Chondrocyte (in vitro differentiated cells): ENCODE data around the gene PTPRN2. TPM values are rescaled to one million over a fixed set of nuclear protein-coding genes. Genes with fewer than 3 reads are reported as not detected.
A peak's percentile ranks its signal among the peaks of the same experiment; 100 is the strongest.
"Not testable (repeated sequence)": the region's sequence is repeated elsewhere in the genome, so short reads cannot be mapped to it uniquely, and the experiment has no call there.

Experiments used
- DNase-seq: peaks from one replicate; pipeline ENCODE4 v3.0.0; 2021; ENCODE audit warnings: mixed read lengths, low spot score
- H3K27ac Mint-ChIP-seq: one replicate; pipeline ENCODE4 v1.8.0; 2021; ENCODE audit warnings: mild to moderate bottlenecking, moderate library complexity, mixed read lengths; ENCODE audit not compliant: unreplicated experiment
- H3K27me3 Mint-ChIP-seq: 2 replicates; pipeline ENCODE4 v1.8.0; 2021; ENCODE audit warnings: low read depth, mixed read lengths
- H3K36me3 Mint-ChIP-seq: 2 replicates; pipeline ENCODE4 v1.8.0; 2021; ENCODE audit warnings: low read depth, mixed read lengths
- H3K4me1 Mint-ChIP-seq: 2 replicates; pipeline ENCODE4 v1.8.0; 2021; ENCODE audit warnings: low read depth, mild to moderate bottlenecking, mixed read lengths
- H3K4me3 Mint-ChIP-seq: one replicate; pipeline ENCODE4 v1.8.0; 2021; ENCODE audit warnings: mild to moderate bottlenecking, moderate library complexity, mixed read lengths; ENCODE audit not compliant: unreplicated experiment
- H3K9me3 Mint-ChIP-seq: 2 replicates; pipeline ENCODE4 v1.8.0; 2021; ENCODE audit warnings: low read depth, mixed read lengths
- total RNA-seq: library from RNA; stranded (reverse); gene quantifications from 3 replicates; pipeline ENCODE4 v1.2.1, GENCODE V29; 2021
- TF ChIP-seq, protein P1 (sequence below): fragments of 200-600 bp; sonication (generic); IDR thresholded peaks from 2 replicates; pipeline ENCODE4 v1.5.0; 2021; ENCODE audit warnings: antibody characterized with exemption, mild to moderate bottlenecking, moderate library complexity

PTPRN2 gene
- total RNA-seq, 1 donor from 2014 or later = 0.30 TPM

DNA sequence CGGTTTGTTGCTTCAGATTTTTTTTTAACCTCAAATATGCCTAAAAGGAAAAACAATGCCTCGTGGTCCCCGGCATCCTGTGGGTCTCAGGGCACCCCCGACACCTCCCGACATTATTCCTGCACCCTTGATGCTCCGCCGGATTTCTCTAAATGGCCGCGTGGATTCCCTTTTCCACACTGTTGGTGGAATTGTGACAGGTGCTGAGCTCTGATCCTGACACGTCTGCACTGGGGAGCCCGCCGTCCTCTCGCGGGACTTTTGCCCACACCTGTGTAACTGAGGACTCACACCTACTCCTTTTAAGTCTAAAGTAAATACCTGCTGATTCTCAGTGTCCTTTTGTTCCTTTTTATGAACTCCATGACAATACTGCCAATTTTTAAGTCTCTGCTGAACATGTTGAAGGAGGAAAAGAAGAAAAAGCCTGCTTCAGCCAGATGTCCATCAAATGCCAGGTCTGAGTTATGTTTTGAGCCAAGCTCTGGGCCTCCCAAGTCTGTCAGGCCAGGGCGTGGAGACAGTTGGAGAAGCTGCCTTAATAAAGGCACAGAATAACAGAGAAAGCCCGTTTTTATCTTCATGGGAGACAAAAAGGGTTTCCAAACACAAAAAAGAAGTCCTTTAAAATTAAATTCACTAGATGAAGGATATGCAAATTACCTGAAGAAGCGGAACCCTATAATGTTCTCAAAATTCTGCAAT, 682.6 kb downstream of the PTPRN2 start:
- Mint-ChIP-seq H3K36me3 (peaks cover 1% of the 10 kb centered on the region), H3K4me1 (no peaks in the 10 kb centered on the region), H3K27ac (no peak overlapping the region), H3K4me3 (no peak overlapping the region), H3K27me3 (no peaks in the 10 kb centered on the region), H3K9me3 (no peaks in the 10 kb centered on the region)
- TF ChIP-seq, protein P1, sequence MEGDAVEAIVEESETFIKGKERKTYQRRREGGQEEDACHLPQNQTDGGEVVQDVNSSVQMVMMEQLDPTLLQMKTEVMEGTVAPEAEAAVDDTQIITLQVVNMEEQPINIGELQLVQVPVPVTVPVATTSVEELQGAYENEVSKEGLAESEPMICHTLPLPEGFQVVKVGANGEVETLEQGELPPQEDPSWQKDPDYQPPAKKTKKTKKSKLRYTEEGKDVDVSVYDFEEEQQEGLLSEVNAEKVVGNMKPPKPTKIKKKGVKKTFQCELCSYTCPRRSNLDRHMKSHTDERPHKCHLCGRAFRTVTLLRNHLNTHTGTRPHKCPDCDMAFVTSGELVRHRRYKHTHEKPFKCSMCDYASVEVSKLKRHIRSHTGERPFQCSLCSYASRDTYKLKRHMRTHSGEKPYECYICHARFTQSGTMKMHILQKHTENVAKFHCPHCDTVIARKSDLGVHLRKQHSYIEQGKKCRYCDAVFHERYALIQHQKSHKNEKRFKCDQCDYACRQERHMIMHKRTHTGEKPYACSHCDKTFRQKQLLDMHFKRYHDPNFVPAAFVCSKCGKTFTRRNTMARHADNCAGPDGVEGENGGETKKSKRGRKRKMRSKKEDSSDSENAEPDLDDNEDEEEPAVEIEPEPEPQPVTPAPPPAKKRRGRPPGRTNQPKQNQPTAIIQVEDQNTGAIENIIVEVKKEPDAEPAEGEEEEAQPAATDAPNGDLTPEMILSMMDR = no peak
- DNase-seq = no peak

DNA sequence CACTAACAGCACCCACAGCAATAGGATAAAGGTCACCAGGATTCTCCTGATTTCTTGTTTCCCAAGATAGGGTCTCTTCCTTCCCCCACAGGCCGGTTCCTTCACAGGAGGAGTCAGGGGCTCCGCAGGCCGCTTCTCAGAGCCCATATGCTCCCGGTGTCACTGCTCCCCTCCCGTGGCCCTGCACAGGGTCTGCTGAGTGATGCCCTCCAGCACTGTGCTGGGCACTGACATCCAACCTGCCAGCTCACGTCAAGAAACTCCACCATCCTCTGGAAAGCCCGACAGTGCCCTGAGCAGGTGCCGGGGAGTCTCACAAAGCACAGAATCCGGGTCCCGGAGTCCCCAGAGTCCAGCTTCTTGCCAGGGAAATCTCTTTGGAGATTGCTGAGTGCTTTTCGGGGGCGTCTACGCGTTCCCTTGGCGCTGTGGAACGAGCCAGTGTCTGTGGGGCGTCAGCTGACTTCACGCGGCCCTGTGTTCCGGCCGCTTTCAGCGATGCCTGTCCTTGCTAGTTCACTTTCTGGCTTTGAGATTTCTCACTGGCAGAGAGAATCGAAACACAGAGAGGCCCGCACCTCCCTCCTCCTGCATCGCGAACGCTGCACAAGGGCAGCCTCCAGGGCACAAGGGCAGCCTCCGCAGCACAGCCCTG, 683.3 kb downstream of the PTPRN2 start:
- TF ChIP-seq, protein P1 = no peak
- no peak overlapping the region for H3K4me3 Mint-ChIP-seq
- peaks cover 5% of the 10 kb centered on the region for H3K9me3 Mint-ChIP-seq
- H3K27ac Mint-ChIP-seq = no peak overlapping the region
- DNase-seq = peak; percentile 73
- H3K4me1 Mint-ChIP-seq = no peaks in the 10 kb centered on the region
- H3K27me3 Mint-ChIP-seq = no peaks in the 10 kb centered on the region
- H3K36me3 Mint-ChIP-seq = no peaks in the 10 kb centered on the region

DNA sequence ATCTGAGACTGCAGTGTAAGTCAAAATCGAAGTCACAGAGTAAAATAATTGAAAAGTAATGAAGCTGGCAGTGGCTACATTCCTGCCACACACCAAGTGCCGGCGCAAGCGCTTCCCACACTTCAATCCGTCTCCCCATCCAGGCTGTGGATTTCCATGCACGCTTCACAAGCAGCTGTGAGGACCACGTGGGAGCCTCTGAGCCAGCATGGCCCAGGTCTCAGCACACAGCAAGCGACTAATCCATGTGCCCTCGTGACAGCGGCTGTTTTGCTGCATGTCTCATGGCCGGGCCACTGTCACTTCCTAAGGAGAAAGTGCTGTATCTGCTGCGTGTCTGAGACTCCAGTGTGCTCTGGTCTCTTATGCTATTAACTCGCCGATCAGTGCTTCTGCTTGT, 683.9 kb downstream of the PTPRN2 start:
- Mint-ChIP-seq H3K27me3 (no peaks in the 10 kb centered on the region), H3K36me3 (no peaks in the 10 kb centered on the region), H3K27ac (no peak overlapping the region), H3K9me3 (peaks cover 5% of the 10 kb centered on the region), H3K4me3 (no peak overlapping the region), H3K4me1 (no peaks in the 10 kb centered on the region)
- TF ChIP-seq, protein P1 = no peak
- DNase-seq = peak; percentile 72

DNA sequence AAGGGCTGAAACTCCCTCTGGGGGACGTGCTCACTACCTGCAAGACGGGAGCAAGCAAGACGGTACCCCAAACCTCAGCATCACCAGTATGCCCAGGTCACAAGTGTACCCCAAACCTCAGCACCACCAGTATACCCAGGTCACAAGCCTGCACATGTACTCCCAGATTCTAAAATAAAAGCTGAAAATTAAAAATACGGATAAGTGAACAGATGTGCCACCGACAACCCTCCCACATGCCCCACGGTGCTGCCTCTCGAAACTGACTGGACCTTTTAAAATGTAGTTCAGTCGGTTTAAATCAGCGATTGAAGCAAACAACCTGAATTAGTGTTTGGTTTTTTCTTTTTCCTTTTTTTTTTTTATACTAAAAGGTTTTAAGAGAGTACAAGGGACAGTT, 684.3 kb downstream of the PTPRN2 start:
- Mint-ChIP-seq H3K4me3 (no peak overlapping the region), H3K9me3 (peaks cover 5% of the 10 kb centered on the region), H3K4me1 (no peaks in the 10 kb centered on the region), H3K27me3 (no peaks in the 10 kb centered on the region), H3K36me3 (no peaks in the 10 kb centered on the region), H3K27ac (no peak overlapping the region)
- DNase-seq = no peak
- TF ChIP-seq, protein P1 = no peak

DNA sequence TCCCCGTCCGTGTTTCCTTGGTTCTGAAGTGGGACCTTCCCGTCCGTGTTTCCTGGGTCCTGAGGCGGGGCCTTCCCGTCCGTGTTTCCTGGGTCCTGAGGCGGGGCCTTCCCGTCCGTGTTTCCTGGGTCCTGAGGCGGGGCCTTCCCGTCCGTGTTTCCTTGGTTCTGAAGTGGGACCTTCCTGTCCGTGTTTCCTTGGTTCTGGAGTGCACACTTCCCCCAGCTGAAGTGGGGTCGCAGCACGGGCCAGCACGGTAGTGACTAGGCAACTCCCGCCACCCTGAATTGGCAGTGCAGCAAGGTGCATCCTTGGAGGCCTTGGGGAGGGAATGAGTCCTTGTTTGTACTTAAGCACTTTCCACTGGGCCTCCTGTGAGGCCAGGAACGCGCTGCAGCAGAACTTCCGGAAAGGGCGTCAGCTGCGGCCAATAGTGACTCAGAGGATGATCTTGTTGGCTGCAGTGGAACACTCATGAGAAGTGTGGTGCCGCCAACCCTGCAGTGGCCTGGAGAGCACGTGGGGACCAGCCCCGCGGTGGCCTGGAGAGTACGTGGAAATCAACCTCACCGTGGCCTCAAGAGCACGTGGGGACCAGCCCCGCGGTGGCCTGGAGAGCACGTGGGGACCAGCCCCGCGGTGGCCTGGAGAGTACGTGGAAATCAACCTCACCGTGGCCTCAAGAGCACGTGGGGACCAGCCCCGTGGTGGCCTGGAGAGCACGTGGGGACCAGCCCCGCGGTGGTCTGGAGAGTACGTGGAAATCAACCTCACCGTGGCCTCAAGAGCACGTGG, 685.6 kb downstream of the PTPRN2 start:
- H3K27me3 Mint-ChIP-seq, DNase-seq, H3K4me3 Mint-ChIP-seq, H3K9me3 Mint-ChIP-seq, H3K4me1 Mint-ChIP-seq, H3K36me3 Mint-ChIP-seq, H3K27ac Mint-ChIP-seq: not testable (repeated sequence)
